HG02981 (cell line): ENCODE data around the gene NPLOC4.
"Not testable (repeated sequence)": the region's sequence is repeated elsewhere in the genome, so short reads cannot be mapped to it uniquely, and the experiment has no call there.

Experiments used
- ATAC-seq: cut with Tn5 transposase; IDR thresholded peaks from one replicate; pipeline ENCODE4 v1.9.1; 2021; ENCODE audit warnings: mild to moderate bottlenecking, moderate library complexity; ENCODE audit not compliant: unreplicated experiment

NPLOC4 gene

GRCh38 chr17:81589612-81590011, 47.3 kb downstream of the NPLOC4 start:
- no peak for ATAC-seq

GRCh38 chr17:81586096-81586495, 50.8 kb downstream of the NPLOC4 start:
- ATAC-seq = no peak

- not testable (repeated sequence) for ATAC-seq
These were observed 52.1 kb downstream of the NPLOC4 start for GRCh38 chr17:81584771-81585170.

- ATAC-seq = no peak
These were observed 53.1 kb downstream of the NPLOC4 start for GRCh38 chr17:81583589-81584342.

GRCh38 chr17:81582749-81583148, 54.2 kb downstream of the NPLOC4 start:
- no peak for ATAC-seq

GRCh38 chr17:81582341-81582740, 54.6 kb downstream of the NPLOC4 start:
- no peak for ATAC-seq

- no peak for ATAC-seq
These were observed 55.2 kb downstream of the NPLOC4 start for GRCh38 chr17:81581758-81582157.

- ATAC-seq = no peak
These were observed 56.4 kb downstream of the NPLOC4 start for GRCh38 chr17:81580481-81580880.

GRCh38 chr17:81579821-81580321, 57.0 kb downstream of the NPLOC4 start:
- no peak for ATAC-seq

- no peak for ATAC-seq
These were observed 57.6 kb downstream of the NPLOC4 start for GRCh38 chr17:81579298-81579697.

GRCh38 chr17:81578561-81579225, 58.2 kb downstream of the NPLOC4 start:
- ATAC-seq = no peak

GRCh38 chr17:81578038-81578441, 58.9 kb downstream of the NPLOC4 start:
- ATAC-seq = no peak

- no peak for ATAC-seq
These were observed 59.5 kb downstream of the NPLOC4 start for GRCh38 chr17:81577278-81578000.

- no peak for ATAC-seq
These were observed 60.2 kb downstream of the NPLOC4 start for GRCh38 chr17:81576621-81577277.

GRCh38 chr17:81575836-81576235, 61.1 kb downstream of the NPLOC4 start:
- no peak for ATAC-seq

- no peak for ATAC-seq
These were observed 62.3 kb downstream of the NPLOC4 start for GRCh38 chr17:81574643-81574956.

GRCh38 chr17:81573794-81574642, 62.9 kb downstream of the NPLOC4 start:
- no peak for ATAC-seq

- no peak for ATAC-seq
These were observed 64.2 kb downstream of the NPLOC4 start for GRCh38 chr17:81572563-81573168.

- ATAC-seq = no peak
These were observed 65.9 kb downstream of the NPLOC4 start for GRCh38 chr17:81570964-81571363.

- no peak for ATAC-seq
These were observed 66.9 kb downstream of the NPLOC4 start for GRCh38 chr17:81569986-81570514.
